UCSD-AML1 (cell line): ENCODE data around the gene CDC14A.

Experiments
- DNase-seq: peaks from one replicate; lab custom pipeline; 2025; ENCODE audit not compliant: unreplicated experiment; lab: John Stamatoyannopoulos, UW

The CDC14A gene

GRCh38 chr1:100526894-100527293, 174.6 kb downstream of the CDC14A start:
- no peak for DNase-seq

GRCh38 chr1:100528871-100529270, 176.6 kb downstream of the CDC14A start:
- DNase-seq = no peak

- DNase-seq = no peak
Observed at GRCh38 chr1:100530141-100530540, 177.8 kb downstream of the CDC14A start.

- DNase-seq = peak; percentile 10
Observed at GRCh38 chr1:100530880-100531487, 178.7 kb downstream of the CDC14A start.

GRCh38 chr1:100532645-100533044, 180.3 kb downstream of the CDC14A start:
- DNase-seq = no peak

- no peak for DNase-seq
Observed at GRCh38 chr1:100535264-100535663, 183.0 kb downstream of the CDC14A start.

- no peak for DNase-seq
Observed at GRCh38 chr1:100536031-100536430, 183.7 kb downstream of the CDC14A start.

GRCh38 chr1:100538913-100539835, 186.9 kb downstream of the CDC14A start:
- peak; percentile 45 for DNase-seq

GRCh38 chr1:100539836-100540536, 187.7 kb downstream of the CDC14A start:
- peak; percentile 45 for DNase-seq

- DNase-seq = no peak
Observed at GRCh38 chr1:100542285-100542684, 190.0 kb downstream of the CDC14A start.

GRCh38 chr1:100543640-100544039, 191.3 kb downstream of the CDC14A start:
- DNase-seq = peak; percentile 26

- DNase-seq = no peak
Observed at GRCh38 chr1:100544791-100545190, 192.5 kb downstream of the CDC14A start.

GRCh38 chr1:100545855-100546254, 193.5 kb downstream of the CDC14A start:
- no peak for DNase-seq

GRCh38 chr1:100552031-100552430, 199.7 kb downstream of the CDC14A start:
- no peak for DNase-seq

- DNase-seq = no peak
Observed at GRCh38 chr1:100552922-100553321, 200.6 kb downstream of the CDC14A start.

- DNase-seq = no peak
Observed at GRCh38 chr1:100556181-100556580, 203.9 kb downstream of the CDC14A start.

- no peak for DNase-seq
Observed at GRCh38 chr1:100556925-100557605, 204.8 kb downstream of the CDC14A start.

GRCh38 chr1:100557606-100557953, 205.3 kb downstream of the CDC14A start:
- DNase-seq = no peak

GRCh38 chr1:100565533-100565932, 213.2 kb downstream of the CDC14A start:
- DNase-seq = no peak

GRCh38 chr1:100565937-100566699, 213.8 kb downstream of the CDC14A start:
- DNase-seq = no peak

- no peak for DNase-seq
Observed at GRCh38 chr1:100567062-100567461, 214.8 kb downstream of the CDC14A start.
